ENCODE data around the gene SULT1C4. TPM values are rescaled to one million over a fixed set of nuclear protein-coding genes. Genes with fewer than 3 reads are reported as not detected.
"Not testable (repeated sequence)": the region's sequence is repeated elsewhere in the genome, so short reads cannot be mapped to it uniquely, and the experiment has no call there.

SULT1C4 gene
- total RNA-seq, 2 donors from 2014 or later = 2.8 TPM; not detected in 1

DNA sequence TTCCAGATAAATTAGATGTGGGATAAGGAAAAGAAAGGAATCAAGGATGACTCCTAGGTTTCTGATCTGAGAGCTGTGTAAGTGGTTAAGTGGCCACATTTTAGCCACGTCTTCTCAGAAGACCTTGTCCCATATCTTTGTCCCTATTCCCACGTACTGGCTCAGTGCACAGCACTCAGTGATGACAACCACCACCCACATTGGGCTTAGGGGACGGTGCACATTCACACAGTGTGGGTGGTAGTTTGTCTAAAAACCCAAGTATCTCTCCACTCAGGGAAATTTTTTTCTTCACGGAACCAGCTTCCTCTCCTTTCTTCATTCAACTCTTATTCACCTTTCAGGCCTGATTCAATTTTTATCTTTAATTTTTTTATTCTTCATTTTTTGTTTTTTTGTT is 40.7 kb downstream of the SULT1C4 start:
- no peak for ATAC-seq (ENCODE audit: insufficient number of reproducible peaks, low FRiP score, low read depth)

DNA sequence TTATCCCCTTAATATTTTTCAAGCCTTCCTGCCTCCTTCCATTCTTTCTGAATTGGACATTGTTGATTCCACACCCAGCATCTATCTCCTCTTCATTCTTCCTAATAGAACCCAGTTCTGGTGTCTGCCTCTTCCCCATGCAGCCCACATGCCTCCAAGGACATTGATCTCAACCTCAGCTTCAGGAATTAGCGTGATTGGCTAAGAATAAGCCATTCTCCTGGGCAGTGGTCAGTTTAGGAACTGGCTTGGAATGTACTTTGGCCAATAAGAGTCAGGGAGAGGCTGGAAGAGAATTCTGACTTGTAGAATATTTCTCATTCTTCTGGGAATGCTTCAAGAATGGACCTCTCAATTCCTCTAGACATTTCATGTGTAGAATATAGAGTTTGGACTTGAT is 45.3 kb downstream of the SULT1C4 start:
- TF ChIP-seq CTCF (IDR thresholded peaks at IDR 0.05) = no peak
- H3K36me3 ChIP-seq = no peaks in the 10 kb centered on the region
- H3K27ac ChIP-seq = no peak overlapping the region
- DNase-seq (ENCODE audit: low spot score) = no peak
- no peaks in the 10 kb centered on the region for H3K4me1 ChIP-seq (ENCODE audit: control insufficient read depth in 1 of 2, low read depth in 2 of 2)
- ATAC-seq (ENCODE audit: insufficient number of reproducible peaks, low FRiP score, low read depth) = no peak
- H3K9me3 ChIP-seq = no peaks in the 10 kb centered on the region
- no peaks in the 10 kb centered on the region for H3K27me3 ChIP-seq (replicated peaks; ENCODE audit: insufficient read depth)
- no peak overlapping the region for H3K4me3 ChIP-seq

More for the DNA sequence above, 40.7 kb downstream of the SULT1C4 start:
- TF ChIP-seq CTCF (IDR thresholded peaks at IDR 0.05) = no peak
- no peak for DNase-seq (ENCODE audit: low spot score)
- no peak overlapping the region for H3K27ac ChIP-seq
- no peaks in the 10 kb centered on the region for H3K36me3 ChIP-seq
- no peaks in the 10 kb centered on the region for H3K4me1 ChIP-seq (ENCODE audit: control insufficient read depth in 1 of 2, low read depth in 2 of 2)
- no peak overlapping the region for H3K4me3 ChIP-seq
- H3K27me3 ChIP-seq (replicated peaks; ENCODE audit: insufficient read depth) = no peaks in the 10 kb centered on the region
- H3K9me3 ChIP-seq = no peaks in the 10 kb centered on the region

DNA sequence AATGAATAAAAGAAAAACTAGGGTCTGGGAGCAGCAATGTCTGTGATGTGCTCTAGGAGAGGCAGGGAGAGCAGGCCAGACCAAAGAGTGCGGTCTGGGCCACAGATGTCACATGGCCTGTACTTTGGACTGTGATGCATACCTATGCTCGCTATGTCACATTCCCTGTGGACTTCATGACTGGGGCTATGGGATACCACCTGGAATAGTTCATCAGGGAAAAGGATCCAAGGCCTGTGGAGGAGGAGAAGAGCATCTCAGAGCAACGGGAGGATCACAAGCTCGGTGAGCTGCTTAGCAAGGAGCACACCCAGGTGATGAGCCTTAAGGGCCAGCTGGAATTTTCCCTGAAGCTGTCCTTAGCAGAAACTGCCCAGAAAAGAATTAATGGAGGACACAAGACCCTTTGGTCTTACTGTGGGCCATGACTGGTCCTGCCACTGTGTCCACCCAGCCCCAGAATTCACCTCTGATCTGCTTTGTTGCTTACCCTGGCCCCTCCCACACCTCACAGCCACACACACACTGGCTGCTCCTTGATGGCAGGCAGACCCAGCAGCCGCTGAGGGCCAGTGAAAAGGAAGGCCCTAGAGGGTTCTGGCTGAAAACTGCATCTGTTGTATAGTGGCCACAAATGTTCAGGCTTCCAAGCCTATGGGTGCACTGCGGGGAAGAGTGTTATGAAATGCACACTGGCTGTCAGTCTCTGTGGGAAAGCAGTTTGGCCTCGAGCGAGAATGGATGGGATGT is 45.9 kb downstream of the SULT1C4 start:
- no peak for DNase-seq (ENCODE audit: low spot score)
- H3K4me3 ChIP-seq = no peak overlapping the region
- no peak for ATAC-seq (ENCODE audit: insufficient number of reproducible peaks, low FRiP score, low read depth)
- no peak overlapping the region for H3K27ac ChIP-seq
- H3K27me3 ChIP-seq (replicated peaks; ENCODE audit: insufficient read depth) = no peaks in the 10 kb centered on the region
- H3K4me1 ChIP-seq (ENCODE audit: control insufficient read depth in 1 of 2, low read depth in 2 of 2) = no peaks in the 10 kb centered on the region
- no peaks in the 10 kb centered on the region for H3K9me3 ChIP-seq
- TF ChIP-seq CTCF (IDR thresholded peaks at IDR 0.05) = no peak
- H3K36me3 ChIP-seq = no peaks in the 10 kb centered on the region

DNA sequence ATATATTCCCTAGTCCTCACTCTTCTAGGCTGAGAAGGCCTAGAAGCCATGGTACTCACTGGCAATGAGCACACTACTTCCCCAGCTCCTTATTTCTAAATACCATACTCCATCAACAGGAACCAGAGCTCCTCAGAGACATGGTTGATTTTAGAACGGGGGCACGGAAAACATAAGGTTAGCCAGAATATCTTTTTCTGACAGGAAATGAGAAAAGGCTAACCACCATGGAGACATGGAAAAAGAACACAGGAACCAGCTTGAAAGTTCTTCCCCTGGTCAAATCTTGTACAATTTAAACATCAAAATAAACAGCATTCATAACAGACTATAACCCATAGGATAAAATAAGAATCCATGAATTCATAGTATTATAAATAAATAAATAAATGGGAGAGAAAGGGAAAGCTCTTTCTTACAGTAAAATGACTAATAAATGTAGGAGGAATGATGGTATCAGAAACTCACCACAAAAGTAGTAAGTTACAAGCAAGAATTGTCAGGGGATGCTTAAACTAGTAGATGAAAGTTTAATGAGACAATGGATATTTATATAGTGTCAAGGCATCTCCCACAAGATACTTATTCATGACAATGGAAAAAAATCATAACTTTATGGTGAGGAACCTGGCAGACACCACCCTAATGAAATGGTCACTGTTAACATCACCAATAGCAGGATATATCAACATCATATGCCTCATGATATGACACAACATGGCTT is 50.7 kb downstream of the SULT1C4 start:
- DNase-seq (ENCODE audit: low spot score) = no peak
- no peaks in the 10 kb centered on the region for H3K9me3 ChIP-seq

DNA sequence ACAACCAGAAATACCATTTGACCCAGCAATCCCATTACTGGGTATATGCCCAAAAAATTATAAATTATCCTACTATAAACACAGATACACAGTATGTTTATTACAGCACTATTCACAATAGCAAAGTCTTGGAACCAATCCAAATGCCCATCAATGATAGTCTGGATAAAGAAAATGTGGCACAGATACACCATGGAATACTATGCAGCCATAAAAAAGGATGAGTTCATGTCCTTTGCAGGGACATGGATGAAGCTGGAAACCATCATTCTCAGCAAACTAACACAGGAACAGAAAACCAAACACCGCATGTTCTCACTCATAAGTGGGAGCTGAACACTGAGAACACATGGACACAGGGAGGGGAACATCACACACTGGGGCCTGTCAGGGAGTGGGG is 57.8 kb downstream of the SULT1C4 start:
- not testable (repeated sequence) for H3K4me1 ChIP-seq (ENCODE audit: control insufficient read depth in 1 of 2, low read depth in 2 of 2); H3K9me3 ChIP-seq; H3K4me3 ChIP-seq; H3K36me3 ChIP-seq; H3K27ac ChIP-seq; DNase-seq (ENCODE audit: low spot score); H3K27me3 ChIP-seq (replicated peaks; ENCODE audit: insufficient read depth); ATAC-seq (ENCODE audit: insufficient number of reproducible peaks, low FRiP score, low read depth)

More for the DNA sequence above, 50.7 kb downstream of the SULT1C4 start:
- Histone ChIP-seq H3K4me3 (no peak overlapping the region), H3K27me3 (replicated peaks; ENCODE audit: insufficient read depth) (no peaks in the 10 kb centered on the region), H3K27ac (no peak overlapping the region), H3K4me1 (ENCODE audit: control insufficient read depth in 1 of 2, low read depth in 2 of 2) (no peaks in the 10 kb centered on the region), H3K36me3 (no peaks in the 10 kb centered on the region)
- TF ChIP-seq CTCF (IDR thresholded peaks at IDR 0.05) = no peak
- no peak for ATAC-seq (ENCODE audit: insufficient number of reproducible peaks, low FRiP score, low read depth)

Measured in thoracic aorta (tissue), 2 donors.